Measurements from ENCODE around the gene RDH5.

- TF ChIP-seq CTCF (IDR thresholded peaks at IDR 0.05) (no peak), CHD2 (IDR thresholded peaks at IDR 0.05; ENCODE audit: low read length, partially characterized antibody) (no peak), POLR2AphosphoS5 (IDR thresholded peaks at IDR 0.05; ENCODE audit: low read depth, low read length) (no peak), MAX (IDR thresholded peaks at IDR 0.05; ENCODE audit: low read depth) (no peak), EP300 (IDR thresholded peaks at IDR 0.05; ENCODE audit: borderline replicate concordance in 1 of 2, low read depth in 1 of 2, low read length in 1 of 2) (no peak), MXI1 (IDR thresholded peaks at IDR 0.05; ENCODE audit: low read depth, low read length) (no peak), FOXM1 (IDR thresholded peaks at IDR 0.05; ENCODE audit: low read depth) (no peak), TCF12 (IDR thresholded peaks at IDR 0.05) (no peak), REST (IDR thresholded peaks at IDR 0.05; ENCODE audit: low read depth, low read length) (no peak), YY1 (IDR thresholded peaks at IDR 0.05; ENCODE audit: low read depth) (no peak), GABPA (IDR thresholded peaks at IDR 0.05; ENCODE audit: low read depth) (no peak)
Observed at GRCh38 chr12:55703901-55704761, 16.1 kb upstream of the RDH5 start.
